Cardiac septum (tissue), 1 donor: ENCODE data around the gene CCDC169. TPM values are rescaled to one million over a fixed set of nuclear protein-coding genes. Genes with fewer than 3 reads are reported as not detected.
"Not testable (repeated sequence)": the region's sequence is repeated elsewhere in the genome, so short reads cannot be mapped to it uniquely, and the experiment has no call there.

ENCODE experiments used
- DNase-seq: peaks from one replicate; pipeline ENCODE4 v3.0.0-alpha.2; 2020; ENCODE audit warnings: low spot score
- intact Hi-C: fragments of 100-400 bp; cut with DNase I; formaldehyde crosslinking; loops from one replicate; pipeline ENCODE4 v1.14.0; 2022
- total RNA-seq: library from RNA; stranded (reverse); fragmentation: NEBNext Ultra II Directional; extraction: Animal tissue kit (Norgen Biotek cat#: 25700); gene quantifications from one replicate; pipeline ENCODE4 v1.2.1, GENCODE V29; 2021
- donor health status: DM: no; HTN: no; CAD: no.

The CCDC169 gene
- total RNA-seq, 1 donor from 2014 or later: 2.2 TPM

DNA sequence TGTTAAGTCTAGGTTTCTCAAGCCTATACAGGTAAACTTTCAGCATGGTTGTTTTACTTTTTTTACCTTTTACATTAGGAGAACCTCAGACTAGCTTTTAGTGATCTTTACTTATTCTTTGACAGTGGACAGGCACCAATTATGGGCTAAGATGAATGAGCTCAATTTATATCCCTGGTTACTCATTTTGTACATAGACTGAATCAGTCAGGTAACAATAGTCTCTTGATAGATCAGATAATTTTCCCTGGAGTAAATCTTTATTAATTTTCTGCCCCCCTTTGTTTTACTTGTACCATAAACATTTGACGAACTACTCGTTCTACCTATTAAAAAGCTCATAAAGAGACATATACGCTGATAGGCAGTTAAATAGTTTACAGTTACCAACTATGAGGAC is 25.8 kb upstream of the CCDC169 start:
- no peak for DNase-seq
- intact Hi-C loops: no loop called here

DNA sequence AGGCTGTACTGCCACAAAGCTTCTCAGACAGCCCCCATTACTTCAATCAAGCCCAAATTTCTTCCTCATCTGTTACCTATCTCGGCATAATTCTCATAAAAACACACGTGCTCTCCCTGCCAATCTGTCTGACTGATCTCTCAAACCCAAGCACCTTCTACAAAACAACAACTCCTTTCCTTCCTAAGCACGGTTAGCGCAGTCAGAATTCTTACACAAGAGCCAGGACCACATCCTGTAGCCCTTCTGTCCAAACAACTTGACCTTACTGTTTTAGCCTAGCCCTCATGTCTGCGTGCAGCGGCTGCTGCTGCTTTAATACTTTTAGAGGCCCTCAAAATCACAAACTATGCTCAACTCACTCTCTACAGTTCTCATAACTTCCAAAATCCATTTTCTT is 22.2 kb upstream of the CCDC169 start:
- DNase-seq, intact Hi-C loops: not testable (repeated sequence)

DNA sequence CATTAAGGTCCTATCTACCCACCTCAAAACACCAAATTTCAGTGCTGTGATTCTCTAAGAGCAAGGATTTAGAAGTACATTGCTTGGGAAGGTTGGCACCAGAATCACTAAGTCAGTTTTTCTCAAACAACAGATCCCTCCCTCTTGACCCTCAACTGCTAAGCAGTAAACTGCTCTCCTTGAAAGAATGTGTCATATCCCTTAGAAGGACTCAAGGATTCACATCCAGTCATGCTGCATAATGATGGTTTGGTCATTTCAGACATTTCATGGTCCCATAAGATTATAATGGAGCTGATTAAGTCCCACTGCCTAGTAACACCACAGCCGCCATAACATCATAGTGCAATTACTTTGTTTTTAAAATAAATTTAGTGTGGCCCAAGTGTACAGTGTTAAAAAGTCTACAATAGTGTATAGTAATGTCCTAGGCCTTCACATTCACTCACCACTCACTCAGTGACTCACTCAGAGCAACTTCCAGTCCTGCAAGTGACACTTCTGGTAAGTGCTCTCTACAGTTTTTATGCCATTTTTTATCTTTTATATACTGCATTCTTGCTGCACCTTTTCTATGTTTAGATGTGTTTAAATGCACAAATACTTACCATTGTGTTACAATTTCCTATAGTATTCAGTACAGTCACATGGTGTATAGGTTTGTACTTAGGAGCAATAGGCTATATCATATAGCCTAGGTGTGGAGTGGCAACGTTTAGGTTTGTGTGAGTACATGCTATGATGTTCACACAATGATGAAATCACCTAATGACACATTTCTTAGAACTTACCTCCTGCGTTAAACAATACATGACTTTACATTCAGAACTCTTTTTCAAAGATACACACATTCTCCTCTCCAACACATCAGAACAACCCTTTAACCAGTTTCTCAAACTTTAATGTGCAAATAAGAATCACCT is 15.7 kb upstream of the CCDC169 start:
- intact Hi-C loops: no loop called here

DNA sequence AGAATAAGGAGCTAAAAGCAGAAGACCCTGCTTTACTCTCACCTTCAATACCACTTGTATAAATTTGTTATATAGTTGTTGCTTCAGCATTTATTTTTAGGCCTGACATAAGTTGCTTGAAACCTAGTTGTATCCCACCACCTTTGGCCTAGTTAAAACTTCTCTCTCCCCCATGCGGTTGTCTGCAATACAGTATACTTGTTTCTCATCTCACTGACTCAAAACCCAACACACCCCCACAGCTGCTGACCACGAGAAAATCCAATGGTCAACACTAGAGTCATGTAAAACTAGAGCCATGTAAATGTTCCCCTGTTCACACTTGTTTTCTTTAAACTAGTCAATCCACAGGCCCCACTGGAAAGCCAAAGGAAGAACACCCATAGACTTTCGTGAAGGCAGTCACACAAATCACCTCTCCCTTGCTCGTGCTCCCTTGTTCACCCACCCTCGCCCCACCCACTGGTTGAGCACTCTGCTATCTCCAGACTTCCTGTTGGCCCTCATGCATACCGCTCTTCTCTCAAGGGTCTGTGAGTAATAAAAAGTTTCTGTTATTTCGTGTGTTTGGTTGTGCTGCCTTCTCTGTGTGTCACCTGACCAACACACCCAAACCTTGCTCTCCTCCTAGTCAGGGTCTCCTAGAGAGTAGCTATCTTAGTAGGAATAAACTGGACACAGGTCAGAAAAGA is 12.9 kb upstream of the CCDC169 start:
- intact Hi-C loops: no loop called here
- no peak for DNase-seq

More for the DNA sequence above, 15.7 kb upstream of the CCDC169 start:
- no peak for DNase-seq

DNA sequence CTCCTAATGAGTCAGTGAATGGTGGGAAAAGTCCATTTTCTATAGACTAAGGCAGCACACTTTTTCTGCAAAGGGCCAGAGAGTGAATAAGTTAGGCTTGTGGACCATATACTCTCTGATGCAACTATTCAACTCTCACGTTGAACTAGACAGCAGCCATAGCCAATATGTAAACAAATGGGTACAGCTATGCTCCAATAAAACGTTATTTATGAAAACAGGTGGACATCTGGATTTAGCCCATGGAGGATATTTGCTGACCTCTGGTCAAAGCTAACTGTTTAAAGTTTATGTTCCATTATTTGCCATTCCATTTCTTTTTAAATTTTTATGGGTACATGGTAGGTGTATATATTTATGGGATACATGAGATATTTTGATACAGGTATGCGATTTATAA is 4.7 kb upstream of the CCDC169 start:
- intact Hi-C loops: no loop called here
- no peak for DNase-seq

DNA sequence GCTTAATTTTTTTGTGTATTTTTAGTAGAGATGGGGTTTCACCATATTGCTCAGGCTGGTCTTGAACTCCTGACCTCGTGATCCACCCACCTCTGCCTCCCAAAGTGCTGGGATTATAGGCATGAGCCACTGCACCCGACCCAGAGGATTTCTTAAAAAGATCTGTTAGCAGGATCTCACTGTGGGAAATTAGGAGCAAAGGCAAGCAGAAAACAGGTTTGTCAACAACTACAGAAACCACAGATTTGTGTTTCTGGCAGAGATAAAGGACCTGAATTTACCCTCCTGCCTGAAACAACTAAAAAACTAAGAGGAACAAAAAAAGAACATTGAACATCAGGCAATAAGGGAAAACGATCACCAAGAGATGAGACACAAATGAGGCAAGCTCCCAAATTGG is 1.9 kb upstream of the CCDC169 start:
- intact Hi-C loops, DNase-seq: not testable (repeated sequence)

DNA sequence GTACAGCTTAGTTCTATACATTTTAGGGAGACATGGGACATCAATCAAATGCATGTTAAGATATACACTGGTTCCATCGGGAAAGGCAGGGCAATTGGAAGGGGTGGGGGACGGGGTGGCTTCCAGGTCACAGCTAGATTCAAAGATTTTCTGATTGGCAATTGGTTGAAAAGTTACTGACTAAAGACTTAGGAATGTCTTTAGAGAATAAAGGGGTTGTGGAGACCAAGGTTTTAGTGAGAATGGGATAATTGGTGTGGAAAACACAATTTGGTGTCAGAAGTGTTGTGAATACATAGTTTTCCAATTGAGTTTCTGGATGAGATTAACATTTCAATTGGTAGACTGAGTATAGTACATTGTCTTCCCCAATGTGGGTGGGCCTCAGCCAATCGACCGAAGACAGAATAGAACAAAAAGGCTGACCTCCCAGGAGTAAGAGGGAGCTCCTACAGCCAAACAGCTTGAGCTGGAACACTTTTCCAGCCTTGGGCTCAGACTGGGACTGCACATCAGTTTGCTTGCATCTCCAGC is 988 bp upstream of the CCDC169 start:
- intact Hi-C loops: no loop called here
- no peak for DNase-seq

DNA sequence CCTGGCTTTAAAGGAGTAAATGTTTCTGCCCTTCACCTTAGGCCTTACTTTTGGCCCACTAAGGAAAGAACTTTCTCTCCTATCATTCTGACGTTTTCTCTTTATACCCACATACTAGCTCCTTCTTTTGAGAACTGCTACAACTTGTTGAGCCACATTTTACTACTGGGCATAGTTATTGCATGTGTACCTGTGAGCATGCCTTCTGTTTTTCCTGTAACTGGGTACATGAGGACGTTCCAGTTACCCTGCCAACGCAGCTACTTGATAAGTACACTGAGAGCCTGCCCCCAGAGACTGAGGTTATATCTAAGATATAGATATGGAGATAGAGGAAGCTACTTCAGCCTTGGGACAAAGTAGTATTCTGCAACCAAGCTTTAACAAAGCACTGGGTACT is 3.5 kb downstream of the CCDC169 start:
- intact Hi-C loops: no loop called here
- no peak for DNase-seq

DNA sequence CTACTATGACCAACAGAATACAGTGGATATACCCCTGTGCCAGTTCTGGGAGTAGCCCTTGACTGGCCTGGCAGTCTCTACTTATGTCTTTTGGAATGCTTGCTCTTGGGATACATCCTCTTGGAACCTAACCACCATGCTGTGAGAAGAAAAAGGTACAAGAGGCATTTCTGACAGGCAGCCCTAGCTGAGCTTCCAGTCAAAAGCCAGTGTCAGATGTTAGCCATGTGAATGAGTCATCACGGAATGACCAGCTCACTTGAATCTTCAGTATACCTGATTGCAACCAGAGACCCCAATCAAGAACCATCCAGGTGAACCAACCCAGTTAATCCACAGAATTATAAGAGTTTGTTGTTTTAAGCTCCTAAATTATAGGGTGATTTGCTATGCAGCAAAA is 4.1 kb downstream of the CCDC169 start:
- intact Hi-C loops: no loop called here
- no peak for DNase-seq

DNA sequence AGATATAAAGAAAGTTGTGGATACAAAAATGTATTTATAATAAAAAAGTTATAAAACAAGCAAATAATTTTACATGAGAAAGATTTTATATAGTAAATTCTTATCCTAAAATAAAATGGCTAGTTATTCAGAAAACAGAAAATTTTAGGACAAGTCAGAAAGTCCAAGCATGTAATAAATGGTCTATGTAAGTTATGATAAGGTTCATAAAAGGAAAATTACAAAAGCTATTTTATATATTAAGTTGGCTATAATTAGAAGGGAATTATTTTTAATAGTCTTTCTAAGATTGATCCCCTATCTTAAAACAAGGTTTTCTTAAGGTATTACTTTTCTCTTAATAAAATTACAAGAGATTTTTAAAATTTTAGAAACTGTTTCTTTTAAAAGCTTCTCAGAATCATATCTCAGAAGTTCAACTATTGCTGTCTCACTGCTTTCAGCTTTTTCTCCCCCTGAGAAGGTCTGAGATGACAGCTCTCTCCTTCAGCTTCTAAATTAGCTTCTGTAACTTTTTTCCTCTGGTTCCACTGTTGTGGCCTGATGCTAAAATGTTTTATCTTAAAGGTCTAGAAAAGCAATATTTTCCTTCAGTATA is 8.7 kb downstream of the CCDC169 start:
- DNase-seq: no peak
- intact Hi-C loops: no loop called here

DNA sequence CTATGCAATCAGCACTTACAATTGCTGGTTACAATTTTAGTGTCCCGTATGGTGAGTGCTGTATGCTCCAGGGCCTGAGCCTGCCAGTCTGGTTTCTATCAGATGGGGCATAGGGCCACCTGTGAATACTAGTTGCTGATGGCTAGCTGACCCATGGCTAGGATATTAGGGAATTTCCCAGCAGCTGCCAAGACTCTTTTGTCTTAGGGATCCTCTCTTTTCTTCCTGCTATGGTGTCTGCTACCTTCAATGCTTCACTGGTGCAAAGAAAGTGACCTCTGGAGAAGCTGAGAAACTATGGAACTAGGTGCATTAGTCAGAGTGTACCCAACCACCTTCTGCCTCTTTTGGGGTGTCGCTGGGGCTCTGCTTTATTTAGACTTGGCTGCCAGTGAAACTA is 11.6 kb downstream of the CCDC169 start:
- DNase-seq: no peak
- intact Hi-C loops: no loop called here

DNA sequence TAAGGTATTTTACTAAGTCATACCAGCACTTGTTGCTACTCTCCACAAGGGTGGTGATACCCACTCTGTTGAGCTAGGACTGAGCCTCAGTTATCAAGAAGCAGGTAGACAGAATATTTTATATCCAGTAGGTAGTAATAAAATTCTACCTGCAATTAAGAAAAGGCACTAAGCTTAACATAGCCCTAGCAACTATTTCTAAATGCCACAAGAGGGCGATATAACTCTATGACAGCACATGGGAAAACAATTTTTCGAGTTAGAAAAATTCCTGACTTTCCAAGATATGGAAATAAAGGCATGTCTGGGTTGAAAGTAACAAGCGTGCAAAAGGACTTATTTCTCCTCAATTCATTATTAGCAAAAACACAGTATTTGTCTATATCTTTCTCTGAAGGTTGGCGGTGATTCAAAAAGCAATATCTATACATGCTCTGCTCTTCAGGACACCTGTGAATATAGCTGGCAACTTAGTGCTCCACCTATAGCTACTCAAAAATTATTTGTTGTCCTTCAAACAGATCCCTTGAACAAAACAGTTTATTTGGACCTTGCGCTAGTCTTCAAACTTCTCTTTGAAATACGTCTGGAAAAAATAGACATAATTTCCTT is 14.7 kb downstream of the CCDC169 start:
- no peak for DNase-seq
- intact Hi-C loops: no loop called here

DNA sequence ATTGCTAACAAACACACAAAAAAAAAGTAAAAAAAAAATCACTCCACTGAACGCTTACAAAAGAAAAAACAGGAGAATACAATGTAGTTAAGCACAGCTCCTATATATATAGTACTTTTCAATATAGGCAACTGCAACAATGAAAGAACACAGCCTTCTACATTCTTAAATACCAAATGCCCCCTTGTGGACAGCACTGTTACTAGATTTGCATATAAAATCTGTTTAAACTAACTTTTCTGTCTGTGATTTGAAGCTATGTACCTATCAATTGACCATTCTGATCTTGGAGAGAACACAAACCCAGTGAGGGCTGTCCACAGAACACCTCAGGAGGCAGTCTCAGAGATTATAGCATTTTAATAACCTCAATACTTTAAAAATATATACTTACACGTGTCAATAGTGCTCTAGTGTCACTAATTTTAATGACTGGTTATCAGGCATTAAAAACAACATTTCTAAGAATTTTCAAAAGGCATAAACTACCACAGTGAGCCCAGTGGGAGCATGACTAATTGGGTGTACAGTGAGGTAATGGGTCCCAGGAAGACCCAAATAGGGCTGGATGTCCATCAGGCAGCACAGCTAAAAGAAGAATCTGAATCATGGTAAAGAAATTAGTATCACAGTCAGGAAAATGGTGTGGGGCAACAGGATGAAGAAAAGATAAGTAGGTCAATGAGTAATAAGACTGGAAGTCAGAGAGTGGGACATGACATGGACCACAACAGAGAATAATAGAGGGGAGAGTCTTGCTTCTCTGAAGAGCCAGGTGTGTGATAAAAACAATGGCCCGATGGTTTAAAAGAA is 22.2 kb downstream of the CCDC169 start:
- DNase-seq: no peak
- intact Hi-C loops: loop anchor here (1.0 to 10.0 kb wide), 2 partner anchors 141 to 297 kb away; partner anchors contain the start of gene DCLK1

DNA sequence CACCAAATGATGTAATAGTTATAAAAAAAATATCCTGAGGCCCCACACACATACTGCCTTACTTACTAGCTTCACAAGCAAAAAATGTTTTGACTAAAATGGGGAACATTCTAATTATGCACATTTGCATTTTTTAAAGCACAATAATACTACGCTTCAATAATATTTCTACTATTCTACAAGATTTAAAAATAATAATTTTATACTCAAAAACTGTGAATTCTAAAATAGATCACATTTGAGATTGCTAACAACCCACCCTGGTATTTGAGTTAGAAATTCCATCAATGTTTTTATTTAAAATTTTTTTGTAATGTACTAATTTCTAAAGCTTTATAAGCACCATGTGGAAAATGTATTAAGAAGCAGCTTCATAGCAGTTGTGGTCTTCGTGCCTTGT is 24.2 kb downstream of the CCDC169 start:
- intact Hi-C loops: loop anchor here (10.0 kb wide), 1 partner anchor 139 kb away; the partner anchor contains the start of gene DCLK1

DNA sequence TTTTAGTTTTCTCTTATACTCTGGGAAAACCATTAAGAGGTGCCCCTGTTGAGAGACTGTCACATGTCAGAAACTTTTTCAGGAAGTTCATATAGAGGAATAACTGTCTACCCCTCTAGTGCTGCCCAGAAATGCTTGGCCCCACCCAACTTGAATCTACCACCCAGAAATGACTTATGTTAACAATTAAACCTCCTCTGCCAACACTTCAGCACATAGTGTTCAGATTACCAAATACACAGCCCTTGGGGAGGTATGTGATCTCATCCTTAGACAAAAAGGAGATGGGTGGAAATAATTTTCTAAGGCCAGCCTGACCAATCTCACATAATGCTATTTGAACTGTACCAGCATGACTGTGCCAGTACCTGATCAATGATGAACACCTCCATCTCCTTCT is 35.6 kb downstream of the CCDC169 start:
- DNase-seq: no peak
- intact Hi-C loops: loop anchor here (10.0 kb wide), 1 partner anchor 107 kb away; no protein-coding TSS in a partner anchor

More for the DNA sequence above, 24.2 kb downstream of the CCDC169 start:
- DNase-seq: no peak

DNA sequence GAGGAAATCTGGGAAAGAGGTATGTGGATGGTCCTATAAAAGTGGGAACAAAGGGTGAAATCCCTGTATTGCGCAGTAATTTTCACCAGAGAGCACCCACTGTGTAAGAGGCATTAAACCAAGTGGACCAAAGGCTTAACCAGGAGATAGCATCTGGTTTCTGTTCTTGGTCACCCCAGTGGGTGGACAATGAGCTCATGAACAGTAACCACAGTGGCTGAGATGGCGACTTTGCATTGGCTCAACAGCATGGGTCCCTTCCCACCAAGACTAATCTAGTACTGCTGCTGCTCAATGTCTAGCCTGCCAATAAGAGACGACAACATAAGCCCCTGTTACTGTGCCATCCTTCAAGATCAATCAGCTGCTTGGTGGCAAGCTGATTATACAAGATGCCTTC is 36.6 kb downstream of the CCDC169 start:
- intact Hi-C loops: loop anchor here (10.0 kb wide), 1 partner anchor 106 kb away; no protein-coding TSS in a partner anchor
- no peak for DNase-seq

DNA sequence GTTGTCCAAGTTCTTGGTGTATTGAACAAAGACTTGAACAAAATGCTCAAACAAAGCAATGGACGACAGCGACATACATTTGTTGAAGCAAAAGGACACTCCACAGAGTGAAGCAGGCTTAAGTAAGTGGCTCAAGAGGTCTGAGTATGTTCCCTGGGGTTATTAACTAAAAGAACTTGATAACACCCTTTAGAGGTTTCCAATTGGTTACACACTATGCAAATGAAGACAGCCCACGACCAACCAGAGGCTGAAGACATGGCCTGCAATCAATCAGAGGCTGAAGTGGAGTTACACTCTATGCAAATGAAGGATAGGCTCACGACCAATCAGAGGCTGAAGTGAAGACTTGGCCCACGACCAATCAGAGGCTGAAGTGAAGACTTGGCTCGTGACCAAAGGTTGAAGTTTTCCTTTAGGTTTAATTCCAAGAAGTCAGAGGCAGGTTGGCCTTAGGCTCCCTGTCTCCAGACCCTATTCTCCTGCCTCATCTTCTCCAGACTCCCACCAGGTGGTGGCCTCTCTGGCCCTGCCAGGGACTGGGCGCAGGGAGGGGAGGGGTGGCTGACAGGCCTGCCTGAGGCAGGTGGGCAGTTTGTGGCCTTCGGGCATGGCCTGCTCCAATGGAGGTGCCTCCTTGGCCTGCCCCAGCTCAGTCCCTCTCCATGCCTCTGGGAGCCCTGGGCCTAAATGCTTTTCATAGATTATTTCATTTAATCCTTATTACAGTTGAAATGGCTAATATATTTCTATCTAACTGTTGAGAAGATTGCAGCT is 38.1 kb downstream of the CCDC169 start:
- intact Hi-C loops: loop anchor here (10.0 kb wide), 1 partner anchor 105 kb away; no protein-coding TSS in a partner anchor
- DNase-seq: no peak

DNA sequence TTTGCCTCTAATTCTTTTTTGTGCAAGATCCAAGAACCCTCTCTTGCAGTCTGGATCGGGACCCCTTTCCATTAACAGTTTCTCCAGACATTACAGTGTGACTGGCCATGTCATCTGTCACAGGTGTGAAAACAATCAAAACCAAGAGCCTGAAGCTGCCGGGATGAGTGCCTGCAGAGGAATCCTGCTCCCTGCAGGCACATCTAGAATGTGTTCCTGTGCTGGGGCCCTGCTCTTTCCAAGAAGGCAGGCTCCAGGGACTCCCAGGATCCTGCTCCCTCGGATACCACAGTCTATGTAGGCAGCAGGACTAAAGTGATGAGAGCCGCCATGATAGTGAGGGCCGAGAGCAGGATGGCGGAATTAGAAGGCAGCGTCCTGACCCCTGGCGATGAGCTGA is 38.8 kb downstream of the CCDC169 start:
- DNase-seq: no peak
- intact Hi-C loops: no loop called here
